ENCODE data around the gene MAPKAPK3.
A peak's percentile ranks its signal among the peaks of the same experiment; 100 is the strongest.

MAPKAPK3 gene

GRCh38 chr3:50617096-50617791 is at the start of gene MAPKAPK3:
TSS of gene MAPKAPK3 (plus strand) at chr3:50617151. CDS start at chr3:50617566, 415 bp downstream.
- H3K27ac ChIP-seq: peak within 1 kb of the TSS; percentile 78
- no peak for DNase-seq (ENCODE audit: low read depth, low spot score)

GRCh38 chr3:50567386-50568167 is 49.4 kb upstream of the MAPKAPK3 start, which contains the start of gene C3orf18:
TSS of gene C3orf18 (minus strand) at chr3:50567747. CDS start at chr3:50565699, 2,048 bp downstream.
- no peak for DNase-seq (ENCODE audit: low read depth, low spot score)
- peak within 1 kb of the TSS; percentile 75 for H3K27ac ChIP-seq

- peak within 1 kb of the TSS; percentile 75 for H3K27ac ChIP-seq
- DNase-seq (ENCODE audit: low read depth, low spot score): peak; percentile 60
These were observed 47.8 kb upstream of the MAPKAPK3 start, which contains the start of gene HEMK1 for GRCh38 chr3:50568947-50569749. TSS of gene HEMK1 (plus strand) at chr3:50569522. CDS start at chr3:50571105, 1,583 bp downstream.

GRCh38 chr3:50570508-50571279 is 46.3 kb upstream of the MAPKAPK3 start:
- no peak overlapping the region for H3K27ac ChIP-seq
- no peak for DNase-seq (ENCODE audit: low read depth, low spot score)

GRCh38 chr3:50571486-50571885 is 45.5 kb upstream of the MAPKAPK3 start:
- no peak overlapping the region for H3K27ac ChIP-seq
- no peak for DNase-seq (ENCODE audit: low read depth, low spot score)

- no peak overlapping the region for H3K27ac ChIP-seq
- DNase-seq (ENCODE audit: low read depth, low spot score): no peak
These were observed 44.8 kb upstream of the MAPKAPK3 start for GRCh38 chr3:50572158-50572557.

- no peak overlapping the region for H3K27ac ChIP-seq
- no peak for DNase-seq (ENCODE audit: low read depth, low spot score)
These were observed 44.1 kb upstream of the MAPKAPK3 start for GRCh38 chr3:50572801-50573371.

- DNase-seq (ENCODE audit: low read depth, low spot score): no peak
- no peak overlapping the region for H3K27ac ChIP-seq
These were observed 43.1 kb upstream of the MAPKAPK3 start for GRCh38 chr3:50573566-50574443.

GRCh38 chr3:50574444-50574831 is 42.5 kb upstream of the MAPKAPK3 start:
- no peak overlapping the region for H3K27ac ChIP-seq

GRCh38 chr3:50575372-50575771 is 41.6 kb upstream of the MAPKAPK3 start:
- H3K27ac ChIP-seq: no peak overlapping the region
- DNase-seq (ENCODE audit: low read depth, low spot score): no peak

More at GRCh38 chr3:50574444-50574831, 42.5 kb upstream of the MAPKAPK3 start:
- no peak for DNase-seq (ENCODE audit: low read depth, low spot score)

- H3K27ac ChIP-seq: no peak overlapping the region
- no peak for DNase-seq (ENCODE audit: low read depth, low spot score)
These were observed 39.6 kb upstream of the MAPKAPK3 start for GRCh38 chr3:50577348-50577747.

- no peak for DNase-seq (ENCODE audit: low read depth, low spot score)
- H3K27ac ChIP-seq: no peak overlapping the region
These were observed 36.1 kb upstream of the MAPKAPK3 start for GRCh38 chr3:50580683-50581458.

GRCh38 chr3:50581459-50581842 is 35.5 kb upstream of the MAPKAPK3 start:
- no peak overlapping the region for H3K27ac ChIP-seq
- DNase-seq (ENCODE audit: low read depth, low spot score): no peak

- no peak for DNase-seq (ENCODE audit: low read depth, low spot score)
- no peak overlapping the region for H3K27ac ChIP-seq
These were observed 34.9 kb upstream of the MAPKAPK3 start for GRCh38 chr3:50582083-50582482.

- no peak for DNase-seq (ENCODE audit: low read depth, low spot score)
- no peak overlapping the region for H3K27ac ChIP-seq
These were observed 33.1 kb upstream of the MAPKAPK3 start for GRCh38 chr3:50583897-50584296.

- no peak overlapping the region for H3K27ac ChIP-seq
- no peak for DNase-seq (ENCODE audit: low read depth, low spot score)
These were observed 32.6 kb upstream of the MAPKAPK3 start for GRCh38 chr3:50584391-50584790.

GRCh38 chr3:50585919-50586762 is 30.8 kb upstream of the MAPKAPK3 start:
- no peak for DNase-seq (ENCODE audit: low read depth, low spot score)
- H3K27ac ChIP-seq: no peak overlapping the region
